Measurements from ENCODE around the gene DNAJA4. TPM values are rescaled to one million over a fixed set of nuclear protein-coding genes. Genes with fewer than 3 reads are reported as not detected.

DNAJA4 gene
- total RNA-seq, 2 experiments from 2014 or later = 47.0 to 48.5 TPM

DNA sequence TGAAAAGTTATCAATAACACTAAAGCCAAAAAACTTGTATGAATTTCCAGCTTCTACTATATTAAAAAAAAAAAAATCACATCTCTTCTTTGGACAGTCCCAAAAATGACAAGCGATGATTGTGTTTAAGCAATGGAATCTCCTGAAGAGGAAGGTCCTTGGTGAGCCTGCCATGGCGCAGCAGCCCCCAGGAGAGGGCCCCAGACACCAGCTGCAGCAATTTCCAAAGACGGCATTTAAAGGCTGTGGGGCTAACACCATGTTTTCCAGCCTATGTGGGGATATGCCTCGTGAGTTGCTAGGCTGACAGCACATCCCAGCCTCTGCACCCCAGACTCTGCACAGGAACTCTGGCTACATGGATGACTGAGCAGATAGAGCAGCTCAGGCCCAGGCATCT, 20.4 kb downstream of the DNAJA4 start:
- no peak for ATAC-seq (ENCODE audit: poor library complexity)
- TF ChIP-seq CTCF (IDR thresholded peaks at IDR 0.05) = no peak
- no peak overlapping the region for H3K27ac Mint-ChIP-seq
- DNase-seq = no peak
- H3K4me1 Mint-ChIP-seq (ENCODE audit: low read depth) = no peaks in the 10 kb centered on the region
- peaks cover 98% of the 10 kb centered on the region for H3K36me3 Mint-ChIP-seq (ENCODE audit: low read depth)
- H3K27me3 ChIP-seq (ENCODE audit: control insufficient read depth in 1 of 2, insufficient read depth in 2 of 2, low read length in 2 of 2) = no peaks in the 10 kb centered on the region
- ChIA-PET POLR2A (interaction anchor here (2.0 kb wide), 1 partner anchor 14 kb away, joined by 5 read pairs; the partner anchor contains the start of gene SKIC8), CTCF (interaction anchor here (1.5 kb wide), 1 partner anchor 10 kb away, joined by 3 read pairs; no protein-coding TSS in a partner anchor)
- H3K4me1 ChIP-seq (ENCODE audit: insufficient read depth, low read length) = no peaks in the 10 kb centered on the region
- H3K27ac ChIP-seq (ENCODE audit: low read depth in 1 of 2, low read length in 2 of 2) = no peak overlapping the region
- H3K9me3 ChIP-seq (ENCODE audit: control insufficient read depth in 1 of 2, insufficient read depth in 1 of 2, low read length in 2 of 2) = no peaks in the 10 kb centered on the region
- H3K4me3 Mint-ChIP-seq = no peak overlapping the region
- no peak overlapping the region for H3K4me3 ChIP-seq (ENCODE audit: low read length)
- H3K27me3 Mint-ChIP-seq = no peaks in the 10 kb centered on the region
- intact Hi-C loops (cut with DNase I, micrococcal nuclease) = no loop called here
- no peaks in the 10 kb centered on the region for H3K9me3 Mint-ChIP-seq
- peaks cover 82% of the 10 kb centered on the region for H3K36me3 ChIP-seq (ENCODE audit: insufficient read depth, low read length)

DNA sequence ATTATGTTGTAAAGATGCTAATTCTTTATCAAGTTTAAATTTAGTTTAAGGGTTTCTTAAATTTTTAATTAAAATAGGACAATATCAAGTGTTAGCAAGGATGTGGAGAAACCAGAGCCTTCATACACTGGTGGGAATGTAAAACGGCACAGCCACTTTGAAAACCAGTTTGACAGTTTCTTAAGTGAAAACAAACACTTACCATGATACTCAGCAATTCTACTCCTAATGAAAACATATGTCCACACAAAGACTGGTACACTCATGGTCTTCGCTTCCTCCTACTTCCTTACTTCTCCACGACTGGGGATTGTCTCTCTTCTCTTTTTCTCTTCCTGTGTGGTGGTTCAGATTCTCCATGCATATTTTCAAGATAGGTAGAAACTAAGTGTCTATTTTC, 25.9 kb downstream of the DNAJA4 start:
- Mint-ChIP-seq H3K27ac (no peak overlapping the region), H3K4me1 (ENCODE audit: low read depth) (no peaks in the 10 kb centered on the region), H3K4me3 (no peak overlapping the region), H3K27me3 (no peaks in the 10 kb centered on the region), H3K9me3 (no peaks in the 10 kb centered on the region), H3K36me3 (ENCODE audit: low read depth) (peaks cover 98% of the 10 kb centered on the region)
- POLR2A ChIA-PET = interaction anchor here (1.5 kb wide), 1 partner anchor 9 kb away, joined by 3 read pairs; the partner anchor contains the start of gene SKIC8
- peaks cover 66% of the 10 kb centered on the region for H3K36me3 ChIP-seq (ENCODE audit: insufficient read depth, low read length)
- no peak for DNase-seq
- no peak overlapping the region for H3K27ac ChIP-seq (ENCODE audit: low read depth in 1 of 2, low read length in 2 of 2)
- H3K4me1 ChIP-seq (ENCODE audit: insufficient read depth, low read length) = no peaks in the 10 kb centered on the region
- no peaks in the 10 kb centered on the region for H3K9me3 ChIP-seq (ENCODE audit: control insufficient read depth in 1 of 2, insufficient read depth in 1 of 2, low read length in 2 of 2)
- ATAC-seq (ENCODE audit: poor library complexity) = no peak
- H3K4me3 ChIP-seq (ENCODE audit: low read length) = no peak overlapping the region
- H3K27me3 ChIP-seq (ENCODE audit: control insufficient read depth in 1 of 2, insufficient read depth in 2 of 2, low read length in 2 of 2) = no peaks in the 10 kb centered on the region
- intact Hi-C loops (cut with DNase I, micrococcal nuclease) = loop anchor here in 1 of 2 experiments (2.0 kb wide), 1 partner anchor 19 kb away; no protein-coding TSS in a partner anchor
- CTCF ChIA-PET = interaction anchor here (1.1 kb wide), 1 partner anchor 10 kb away, joined by 3 read pairs; the partner anchor contains the start of gene SKIC8
- no peak for TF ChIP-seq CTCF (IDR thresholded peaks at IDR 0.05)

DNA sequence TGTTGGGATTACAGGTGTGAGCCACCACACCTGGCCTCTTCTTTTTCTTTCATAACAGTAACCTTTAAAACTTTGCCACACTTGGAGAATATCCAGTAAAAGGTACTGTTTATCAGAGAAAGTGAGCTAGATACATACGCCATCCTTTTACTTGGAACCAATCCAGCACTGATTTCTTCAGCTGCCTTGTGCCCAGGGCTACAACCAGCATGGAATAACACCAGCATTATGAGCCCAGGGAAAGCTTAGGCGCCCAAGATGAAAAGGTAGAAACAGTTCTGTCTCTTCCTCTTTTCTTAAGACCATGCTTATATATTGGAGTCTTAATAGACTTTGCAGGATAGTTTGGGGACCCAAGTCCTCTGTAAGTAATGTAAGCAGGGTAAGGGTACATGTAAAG, 26.7 kb downstream of the DNAJA4 start:
- no peak overlapping the region for H3K27ac Mint-ChIP-seq
- POLR2A ChIA-PET = interaction anchor here (0.9 kb wide), 1 partner anchor 9 kb away, joined by 3 read pairs; the partner anchor contains the start of gene SKIC8
- Histone ChIP-seq H3K36me3 (ENCODE audit: insufficient read depth, low read length) (peaks cover 71% of the 10 kb centered on the region), H3K4me1 (ENCODE audit: insufficient read depth, low read length) (no peaks in the 10 kb centered on the region), H3K4me3 (ENCODE audit: low read length) (no peak overlapping the region), H3K27ac (ENCODE audit: low read depth in 1 of 2, low read length in 2 of 2) (no peak overlapping the region), H3K9me3 (ENCODE audit: control insufficient read depth in 1 of 2, insufficient read depth in 1 of 2, low read length in 2 of 2) (no peaks in the 10 kb centered on the region), H3K27me3 (ENCODE audit: control insufficient read depth in 1 of 2, insufficient read depth in 2 of 2, low read length in 2 of 2) (no peaks in the 10 kb centered on the region)
- peaks cover 92% of the 10 kb centered on the region for H3K36me3 Mint-ChIP-seq (ENCODE audit: low read depth)
- H3K27me3 Mint-ChIP-seq = no peaks in the 10 kb centered on the region
- DNase-seq (no peak), ATAC-seq (ENCODE audit: poor library complexity) (no peak)
- no peak overlapping the region for H3K4me3 Mint-ChIP-seq
- intact Hi-C loops (cut with DNase I, micrococcal nuclease) = loop anchor here in 1 of 2 experiments (2.0 kb wide), 1 partner anchor 20 kb away; no protein-coding TSS in a partner anchor
- no peaks in the 10 kb centered on the region for H3K9me3 Mint-ChIP-seq
- H3K4me1 Mint-ChIP-seq (ENCODE audit: low read depth) = no peaks in the 10 kb centered on the region
- TF ChIP-seq CTCF (IDR thresholded peaks at IDR 0.05) = no peak
- CTCF ChIA-PET = interaction anchor here (1.1 kb wide), 1 partner anchor 9 kb away, joined by 3 read pairs; the partner anchor contains the start of gene SKIC8
